ENCODE measurements around the gene SRSF10. TPM values are rescaled to one million over a fixed set of nuclear protein-coding genes. Genes with fewer than 3 reads are reported as not detected.
A peak's percentile ranks its signal among the peaks of the same experiment; 100 is the strongest.
"Not testable (repeated sequence)": the region's sequence is repeated elsewhere in the genome, so short reads cannot be mapped to it uniquely, and the experiment has no call there.

SRSF10 gene
- polyA plus RNA-seq (ENCODE audit: insufficient read length) = 315 TPM
- long read RNA-seq, donor 1, transcript SRSF10-212 (3 exons, 790 nt) = major isoform, 10 of 40 reads
- long read RNA-seq, donor 1, partial matches to known transcripts = 0 of 40 reads
- long read RNA-seq, donor 1, other reads (novel, unspliced or antisense) = 27 of 40 reads
- long read RNA-seq, donor 2, transcript SRSF10-208 (2 exons, 413 nt) = major isoform, 7 of 48 reads
- long read RNA-seq, donor 2, transcript SRSF10-212 (3 exons, 790 nt) = major isoform, 7 of 48 reads
- long read RNA-seq, donor 2, partial matches to known transcripts = 7 of 48 reads
- long read RNA-seq, donor 2, other reads (novel, unspliced or antisense) = 24 of 48 reads
- long read RNA-seq, donor 3, transcript SRSF10-212 (3 exons, 790 nt) = major isoform, 8 of 40 reads
- long read RNA-seq, donor 3, partial matches to known transcripts = 18 of 40 reads
- long read RNA-seq, donor 3, other reads (novel, unspliced or antisense) = 8 of 40 reads
- long read RNA-seq, donor 4, partial matches to known transcripts = 0 of 3 reads
- long read RNA-seq, donor 4, other reads (novel, unspliced or antisense) = 0 of 3 reads
- long read RNA-seq, donor 5, partial matches to known transcripts = 12 of 46 reads
- long read RNA-seq, donor 5, other reads (novel, unspliced or antisense) = 28 of 46 reads
- long read RNA-seq, donor 6, partial matches to known transcripts = 10 of 34 reads
- long read RNA-seq, donor 6, other reads (novel, unspliced or antisense) = 21 of 34 reads
- long read RNA-seq, donor 7, transcript SRSF10-212 (3 exons, 790 nt) = major isoform, 19 of 71 reads
- long read RNA-seq, donor 7, partial matches to known transcripts = 14 of 71 reads
- long read RNA-seq, donor 7, other reads (novel, unspliced or antisense) = 31 of 71 reads
- long read RNA-seq, donor 8, partial matches to known transcripts = 11 of 23 reads
- long read RNA-seq, donor 8, other reads (novel, unspliced or antisense) = 5 of 23 reads

DNA sequence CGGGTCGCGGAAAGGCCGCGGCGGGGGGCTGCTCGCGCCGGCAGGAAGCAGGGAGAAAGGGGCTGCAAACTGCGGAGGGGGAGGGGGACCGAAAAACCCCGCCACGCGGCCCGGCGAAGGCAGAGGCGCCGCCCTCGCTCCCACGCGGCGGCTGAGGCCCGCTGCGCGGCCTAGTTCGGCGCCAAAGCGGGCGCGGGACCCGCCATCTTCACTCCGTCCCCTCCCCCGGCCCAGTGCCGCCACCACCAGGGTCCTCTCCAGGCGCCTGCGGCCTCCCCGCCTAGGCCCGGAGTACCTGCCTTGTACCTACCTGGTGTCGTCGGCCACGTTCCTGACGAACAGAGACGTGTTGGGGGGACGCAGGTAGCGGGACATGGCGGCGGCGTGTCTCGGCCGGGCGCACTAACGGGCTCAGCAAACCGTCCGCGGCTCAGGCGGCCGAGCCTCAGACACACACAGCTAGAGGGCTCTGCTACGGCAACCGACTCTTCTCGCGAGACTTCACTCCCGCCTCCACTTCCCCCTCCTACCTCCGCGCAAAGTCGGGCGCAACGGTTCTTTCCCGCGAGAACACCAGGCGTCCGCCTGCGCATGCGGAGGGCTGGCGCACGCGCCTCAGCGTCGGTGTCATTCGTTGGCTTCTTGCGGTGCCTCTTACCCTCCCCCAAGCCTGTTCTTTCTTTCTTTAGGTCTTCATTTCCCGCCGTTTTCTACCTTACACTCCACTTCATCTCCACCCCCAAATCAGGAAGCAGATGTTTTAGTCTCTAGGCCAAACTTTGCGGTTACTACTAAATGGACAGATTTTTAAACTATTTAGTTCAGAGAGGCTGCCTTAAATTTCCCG is at the start of gene SRSF10:
SRSF10 (minus strand) TSS at position 447 of the 847 bp plus-strand sequence; CDS start at position 375, 72 bp downstream.
- peak; percentile 98 for DNase-seq

DNA sequence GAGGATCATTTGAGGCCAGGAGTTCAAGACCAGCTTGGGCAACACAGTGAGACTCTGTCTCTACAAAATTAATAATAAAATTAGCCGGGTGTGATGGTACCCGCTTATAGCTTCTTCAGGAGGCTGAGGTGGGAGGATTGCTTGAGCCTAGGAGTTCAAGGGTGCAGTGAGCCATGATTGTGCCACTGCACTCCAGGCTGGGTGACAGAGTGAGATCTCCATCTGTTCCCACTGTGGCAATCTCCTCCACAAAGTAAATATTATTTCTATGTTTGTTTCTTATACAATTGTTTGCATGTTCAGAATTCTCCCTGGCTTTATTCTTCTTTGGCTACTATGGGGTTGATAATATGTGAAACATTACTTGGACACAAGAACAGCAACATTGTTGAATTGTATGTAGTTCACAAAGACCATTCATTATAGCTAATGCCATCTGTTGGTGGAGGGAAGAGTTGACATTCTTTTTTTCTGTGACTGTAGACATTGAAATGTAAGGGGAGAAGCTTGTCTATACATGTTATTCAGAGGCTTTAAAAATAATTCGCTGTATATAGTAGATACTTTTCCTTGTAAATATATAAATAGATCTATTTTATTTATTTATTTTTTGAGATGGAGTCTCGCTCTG is 47.8 kb upstream of the SRSF10 start:
- peak; percentile 65 for DNase-seq

- DNase-seq = no peak
Measured at GRCh38 chr1:24022581-24023361, 42.6 kb upstream of the SRSF10 start.

GRCh38 chr1:24021403-24022266 is 41.5 kb upstream of the SRSF10 start:
- DNase-seq = no peak

DNA sequence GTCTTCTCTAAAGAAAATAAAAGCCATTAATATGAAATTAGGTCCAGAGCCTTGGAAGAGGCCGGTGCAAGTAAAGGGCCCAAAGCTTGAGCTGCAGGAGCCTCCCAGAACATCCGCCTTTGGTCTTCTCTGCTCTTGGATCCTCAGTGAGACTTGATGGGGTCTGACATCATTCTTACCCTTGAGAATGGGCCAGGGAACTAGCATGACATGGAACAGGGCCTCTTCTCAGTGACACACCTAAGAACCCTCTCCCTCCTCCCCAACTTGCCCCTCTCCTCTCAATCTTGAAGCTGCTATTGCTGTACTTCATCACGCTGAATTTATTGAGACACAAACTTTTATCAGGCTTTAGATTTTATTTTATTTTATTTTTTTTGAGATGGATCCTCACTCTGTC is 40.3 kb upstream of the SRSF10 start:
- no peak for DNase-seq

DNA sequence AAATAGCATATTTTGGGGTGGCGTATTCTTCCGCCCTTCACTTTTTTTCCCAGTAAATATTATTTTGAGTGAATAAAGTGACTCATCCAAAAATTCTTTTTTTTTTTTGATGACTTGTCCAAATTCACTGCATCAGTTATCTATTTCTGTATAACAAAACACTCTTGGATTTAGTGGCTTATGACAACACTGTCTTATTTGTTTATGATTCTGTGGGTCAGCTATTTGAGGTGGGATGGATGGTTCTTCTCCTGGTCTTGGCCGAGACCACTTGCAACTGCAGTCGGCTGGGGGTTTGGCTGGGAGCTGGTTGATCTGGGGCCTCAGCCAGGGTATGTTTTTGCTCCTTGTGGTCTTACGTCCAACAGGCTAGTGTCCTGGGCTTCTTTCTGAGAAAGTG is 39.9 kb upstream of the SRSF10 start:
- no peak for DNase-seq

DNA sequence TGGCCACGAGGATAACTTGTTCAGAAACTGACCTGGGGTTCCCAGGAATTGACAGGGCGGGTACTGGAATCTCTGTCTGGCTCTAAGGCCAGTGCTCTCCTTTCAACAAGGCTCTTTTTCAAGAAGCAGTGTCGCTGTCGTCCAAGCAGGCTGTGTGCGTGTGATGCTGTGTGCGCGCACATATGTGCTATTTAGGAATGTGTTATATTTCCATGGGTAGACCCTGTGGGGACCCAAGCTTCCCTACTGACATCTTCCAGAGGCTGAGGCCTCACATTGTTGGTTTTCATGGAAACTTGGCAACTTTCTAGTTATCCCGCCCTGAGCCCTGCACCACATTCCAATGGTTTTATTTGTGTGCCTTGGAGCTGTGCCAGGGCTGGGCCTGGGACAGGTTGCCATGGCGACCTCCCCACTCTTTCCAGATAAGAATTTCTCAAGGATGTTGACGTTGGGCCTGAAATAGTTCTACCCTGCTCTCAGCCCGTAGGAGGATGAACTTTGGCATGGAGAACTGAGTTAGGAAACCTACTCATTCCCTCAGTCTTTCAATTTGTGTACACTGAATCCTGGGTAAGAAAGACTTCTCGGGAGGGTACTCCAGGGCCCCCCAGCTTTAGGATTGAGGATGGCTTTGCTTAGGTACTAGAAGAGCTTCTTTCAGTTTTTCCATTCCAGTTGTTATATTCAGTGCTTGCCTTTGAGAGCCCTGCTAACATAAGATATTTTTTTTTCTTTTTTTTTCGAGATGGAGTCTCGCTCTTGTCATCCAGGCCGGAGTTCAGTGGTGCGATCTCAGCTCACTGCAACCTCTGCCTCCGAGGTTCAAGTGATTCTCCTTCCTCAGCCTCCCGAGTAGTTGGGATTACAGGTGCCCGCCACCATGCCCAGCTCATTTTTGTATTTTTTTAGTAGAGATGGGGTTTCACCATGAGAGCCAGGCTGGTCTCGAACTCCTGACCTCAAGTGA is 38.8 kb upstream of the SRSF10 start:
- peak; percentile 97 for DNase-seq

DNA sequence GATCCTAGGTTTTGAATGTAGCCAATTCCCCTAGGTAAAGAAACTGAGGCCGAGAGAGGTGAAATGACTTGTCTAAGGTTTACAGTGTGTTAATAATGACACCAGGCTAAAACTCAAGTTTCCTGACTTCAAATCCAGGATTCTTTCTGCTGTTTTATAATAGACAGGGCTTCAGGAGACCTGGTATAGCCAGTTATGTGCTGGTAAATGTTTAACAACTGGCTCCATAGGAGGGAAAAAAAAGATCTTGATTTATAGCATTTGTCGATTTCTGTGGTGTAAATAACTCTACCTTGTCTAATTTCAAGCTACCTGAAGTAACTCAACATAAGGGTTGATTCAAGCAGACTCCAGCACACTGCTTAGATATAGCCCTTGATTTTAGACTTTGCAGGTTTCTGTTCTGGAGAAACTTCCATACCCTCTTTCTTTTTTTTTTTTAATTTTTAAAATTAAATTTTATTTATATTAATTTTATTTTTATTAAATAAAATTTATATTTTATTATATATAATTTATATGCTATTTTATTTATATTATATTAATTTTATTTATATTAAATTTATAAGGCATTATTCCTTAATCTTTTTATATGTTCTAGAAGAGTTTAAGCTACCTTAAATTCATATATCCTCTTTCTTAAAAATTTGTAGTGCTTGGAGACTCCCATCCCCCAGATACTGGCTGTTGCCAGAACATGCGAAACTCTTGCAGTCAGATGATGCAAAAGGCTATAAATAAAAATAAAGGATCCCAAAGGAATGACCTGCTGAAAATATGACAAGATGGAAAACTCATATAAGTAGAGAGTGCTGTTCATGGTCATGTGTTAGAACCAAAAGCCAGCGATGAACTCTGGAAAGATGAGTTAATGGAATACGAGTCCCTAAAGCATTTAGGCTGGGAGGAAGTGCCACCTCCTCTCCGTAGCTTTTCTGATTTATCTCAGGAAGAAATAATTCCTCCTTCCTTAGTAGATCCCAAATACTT is 35.4 kb upstream of the SRSF10 start:
- DNase-seq = no peak

DNA sequence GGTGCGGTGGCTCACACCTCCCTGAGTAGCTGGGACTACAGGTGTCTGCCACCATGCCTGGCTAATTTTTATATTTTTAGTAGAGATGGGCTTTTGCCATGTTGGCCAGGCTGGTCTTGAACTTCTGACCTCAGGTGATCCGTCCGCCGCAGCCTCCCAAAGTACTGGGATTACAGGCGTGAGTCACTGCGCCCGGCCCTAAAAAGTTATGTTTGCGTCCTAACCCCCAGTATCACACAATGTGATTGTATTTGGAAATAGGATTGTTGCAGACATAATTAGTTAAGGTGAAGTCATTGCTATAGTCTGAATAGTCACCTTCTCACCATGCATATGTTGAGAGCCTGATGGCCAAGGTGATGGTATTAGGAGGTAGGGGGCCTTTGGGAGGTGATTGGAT is 32.8 kb upstream of the SRSF10 start:
- DNase-seq = not testable (repeated sequence)

DNA sequence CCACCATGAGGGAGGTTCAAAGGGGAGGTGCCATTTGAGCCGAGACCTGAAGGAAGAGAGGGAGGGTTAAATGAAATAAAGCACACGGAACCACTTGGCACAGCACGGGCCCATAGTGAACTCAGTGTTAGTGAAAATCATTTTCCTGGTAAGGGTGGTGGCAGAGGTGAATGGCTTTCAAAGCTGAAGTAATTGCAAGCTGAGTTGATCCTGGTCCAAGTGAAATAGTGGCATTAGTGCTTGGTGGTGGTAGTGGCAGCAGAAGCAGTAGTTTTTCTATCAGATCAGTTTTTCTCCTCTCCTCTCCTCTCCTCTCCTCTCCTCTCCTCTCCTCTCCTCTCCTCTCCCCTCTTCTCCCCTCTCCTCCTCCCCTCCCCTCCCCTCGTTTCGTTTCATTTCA is 30.5 kb upstream of the SRSF10 start:
- no peak for DNase-seq

DNA sequence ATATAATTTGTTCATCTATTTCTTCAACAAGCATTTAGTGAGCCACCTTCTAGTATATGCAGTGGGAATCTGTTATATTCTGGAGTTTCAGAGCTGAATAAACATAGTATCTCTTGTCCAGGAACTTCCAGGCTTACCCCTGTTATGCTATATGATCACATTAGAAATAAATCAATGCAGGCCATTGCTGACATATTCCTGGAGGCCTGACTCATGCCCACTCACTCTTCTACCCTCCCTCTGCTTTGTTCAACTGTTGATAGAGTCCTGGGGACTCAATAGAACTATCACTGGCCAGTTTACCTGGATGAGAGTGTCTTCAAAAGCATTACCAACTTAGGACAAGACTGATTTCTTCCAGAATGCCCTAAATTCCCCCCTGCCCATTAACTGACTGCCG is 29.3 kb upstream of the SRSF10 start:
- DNase-seq = no peak

DNA sequence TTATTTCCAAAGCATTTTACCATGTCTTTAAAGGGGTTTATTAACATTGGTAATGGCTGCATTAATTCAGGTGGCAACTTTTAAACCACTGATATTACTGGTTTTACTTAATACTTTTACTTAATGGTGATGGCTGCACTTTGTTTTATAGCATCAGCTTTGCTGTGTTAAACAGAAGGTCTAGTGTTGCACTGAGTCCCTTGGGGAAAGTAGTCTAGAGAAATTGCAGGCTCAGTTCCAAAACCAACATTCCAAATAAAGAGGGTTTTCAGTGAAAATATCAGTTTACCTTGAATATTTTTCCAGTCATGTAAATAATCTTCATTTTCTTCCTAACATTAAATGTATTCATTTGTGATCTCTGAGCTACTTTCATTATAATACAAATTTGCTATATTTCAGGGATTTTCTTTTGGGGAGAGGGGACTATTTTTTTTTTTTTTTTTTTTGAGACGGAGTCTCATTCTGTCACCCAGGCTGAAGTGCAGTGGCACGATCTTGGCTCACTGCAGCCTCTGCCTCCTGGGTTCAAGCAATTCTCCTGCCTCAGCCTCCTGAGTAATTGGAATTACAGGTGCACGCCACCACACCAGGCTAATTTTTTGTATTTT is 28.6 kb upstream of the SRSF10 start:
- not testable (repeated sequence) for DNase-seq

GRCh38 chr1:24007079-24007478 is 27.0 kb upstream of the SRSF10 start:
- DNase-seq = no peak

DNA sequence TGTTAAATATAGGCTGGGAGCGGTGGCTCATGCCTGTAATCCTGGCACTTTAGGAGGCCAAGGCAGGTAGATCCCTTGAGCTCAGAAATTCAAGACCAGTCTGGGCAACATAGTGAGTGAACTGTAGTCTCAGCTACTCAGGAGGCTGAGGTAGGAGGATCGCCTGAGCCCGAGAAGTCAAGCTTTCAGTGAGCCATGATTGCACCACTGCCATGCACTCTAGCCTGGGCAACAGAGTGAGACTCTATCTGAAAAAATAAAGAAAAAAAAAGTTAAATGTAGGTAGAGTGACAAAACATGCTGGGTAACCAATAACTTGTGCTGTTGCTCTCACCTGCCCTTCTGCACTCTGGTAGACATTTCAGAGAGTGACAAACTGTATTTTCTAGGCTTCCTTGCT is 25.0 kb upstream of the SRSF10 start:
- no peak for DNase-seq

- no peak for DNase-seq
Measured at GRCh38 chr1:24004132-24004531, 24.0 kb upstream of the SRSF10 start.

DNA sequence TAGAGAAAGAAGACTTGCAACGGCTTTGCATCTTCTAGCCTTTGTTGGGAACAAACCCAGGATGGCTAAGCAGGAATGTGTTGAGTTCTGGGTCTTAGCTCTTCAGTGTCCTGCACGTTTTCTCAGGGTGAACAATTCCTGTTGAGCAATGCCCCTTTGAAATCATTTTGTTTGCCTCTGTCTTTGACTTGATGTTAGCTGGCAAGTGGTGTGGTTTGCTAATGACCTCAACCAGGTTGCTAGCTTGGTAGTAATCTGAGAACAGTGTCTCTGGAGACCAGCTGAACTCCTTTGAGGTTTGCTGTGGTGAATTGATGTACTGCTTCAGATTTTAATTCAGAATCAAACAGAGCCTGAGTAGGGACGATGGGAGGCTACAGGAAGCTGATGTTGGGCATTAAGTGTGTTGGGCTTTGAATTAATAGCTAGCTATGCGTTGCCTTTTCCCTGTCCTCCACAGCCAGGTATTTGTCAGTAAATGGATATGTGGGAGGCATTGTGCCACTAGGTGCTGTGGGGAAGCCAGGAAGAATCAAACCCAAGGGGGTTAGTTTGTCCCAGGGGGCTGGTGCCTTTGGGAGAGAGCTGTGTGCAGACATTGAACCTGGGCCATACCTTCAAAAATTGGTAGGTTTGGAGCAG is 23.3 kb upstream of the SRSF10 start:
- no peak for DNase-seq
